WTC11 (cell line): ENCODE data around the gene KCNJ18. TPM values are rescaled to one million over a fixed set of nuclear protein-coding genes. Genes with fewer than 3 reads are reported as not detected.
"Not testable (repeated sequence)": the region's sequence is repeated elsewhere in the genome, so short reads cannot be mapped to it uniquely, and the experiment has no call there.

ENCODE experiments used
- ATAC-seq: fragments of 200-7000 bp; cut with Tn5 transposase; 2 replicates; pipeline ENCODE4 v1.10.0; 2021; ENCODE audit warnings: mild to moderate bottlenecking, moderate library complexity
- CTCF ChIA-PET: fragments of 300-600 bp; sonication (Branson Sonifier 250); formaldehyde crosslinking; loops from one replicate; lab custom pipeline; 2021; ENCODE audit warnings: antibody characterized with exemption; lab: Charles Lee
- POLR2A ChIA-PET: fragments of 350-600 bp; sonication (Branson Sonifier 250); formaldehyde crosslinking; loops from one replicate; lab custom pipeline; 2021; ENCODE audit warnings: antibody characterized with exemption; lab: Charles Lee
- DNase-seq: peaks from one replicate; pipeline ENCODE4 v3.0.0; 2021; ENCODE audit warnings: low spot score
- H3K27ac Mint-ChIP-seq: 2 replicates; pipeline ENCODE4 v1.8.0; 2021; ENCODE audit warnings: mixed read lengths
- H3K27me3 Mint-ChIP-seq: 2 replicates; pipeline ENCODE4 v1.8.0; 2021; ENCODE audit warnings: low read depth, mild to moderate bottlenecking, moderate library complexity, mixed read lengths
- H3K36me3 Mint-ChIP-seq: 2 replicates; pipeline ENCODE4 v1.8.0; 2021; ENCODE audit warnings: mixed read lengths
- H3K4me1 Mint-ChIP-seq: 2 replicates; pipeline ENCODE4 v1.8.0; 2022; ENCODE audit warnings: mixed read lengths
- H3K4me3 Mint-ChIP-seq: 2 replicates; pipeline ENCODE4 v1.8.0; 2021; ENCODE audit warnings: mild to moderate bottlenecking, moderate library complexity, mixed read lengths
- H3K9me3 Mint-ChIP-seq: 2 replicates; pipeline ENCODE4 v1.8.0; 2021; ENCODE audit warnings: mixed read lengths
- ATF1 ChIP-seq: sonication (generic); formaldehyde crosslinking; IDR thresholded peaks from 2 replicates; pipeline ENCODE4 v1.8.1; 2023; ENCODE audit warnings: mild to moderate bottlenecking, moderate library complexity, missing genetic modification reagents
- ATF3 ChIP-seq: sonication (generic); formaldehyde crosslinking; conservative IDR thresholded peaks from 2 replicates; pipeline ENCODE4 v1.8.1; 2022; ENCODE audit warnings: mild to moderate bottlenecking, missing genetic modification reagents
- ETV6 ChIP-seq: sonication (generic); formaldehyde crosslinking; IDR thresholded peaks from 2 replicates; pipeline ENCODE4 v1.8.1; 2022; ENCODE audit warnings: mild to moderate bottlenecking, missing genetic modification reagents
- MAX ChIP-seq: sonication (generic); formaldehyde crosslinking; IDR thresholded peaks from 2 replicates; pipeline ENCODE4 v1.8.0; 2022; ENCODE audit warnings: mild to moderate bottlenecking, missing genetic modification reagents
- ZNF219 ChIP-seq: sonication (generic); formaldehyde crosslinking; IDR thresholded peaks from 2 replicates; pipeline ENCODE4 v1.8.0; 2023; ENCODE audit warnings: missing genetic modification reagents, mild to moderate bottlenecking, borderline replicate concordance
- total RNA-seq: library from RNA; stranded (reverse); gene quantifications from 3 replicates; pipeline ENCODE4 v1.2.3, GENCODE V29; 2021

KCNJ18 gene
- total RNA-seq, 1 experiment from 2014 or later, result not detected

GRCh38 chr17:21742326-21742725 lies 50.0 kb downstream of the KCNJ18 start:
- ChIA-PET POLR2A (no interaction called here), CTCF (no interaction called here)
- no peak for ATAC-seq
- no peak for TF ChIP-seq MAX (CRISPR knock-in tag)
- TF ChIP-seq ATF3 (CRISPR knock-in tag), result no peak
- no peak for TF ChIP-seq ETV6 (CRISPR knock-in tag)
- TF ChIP-seq ZNF219 (CRISPR knock-in tag), result no peak
- TF ChIP-seq ATF1 (CRISPR knock-in tag), result no peak
- Mint-ChIP-seq H3K4me1 (no peaks in the 10 kb centered on the region), H3K4me3 (no peak overlapping the region), H3K9me3 (peaks cover 30% of the 10 kb centered on the region), H3K36me3 (peaks cover 34% of the 10 kb centered on the region), H3K27ac (no peak overlapping the region), H3K27me3 (peaks cover 3% of the 10 kb centered on the region; the same call in 1 of the 2 replicates)
- DNase-seq, result no peak

- DNase-seq, H3K27ac Mint-ChIP-seq, H3K4me3 Mint-ChIP-seq, POLR2A ChIA-PET, H3K4me1 Mint-ChIP-seq, ATAC-seq, H3K27me3 Mint-ChIP-seq, CTCF ChIA-PET: not testable (repeated sequence)
- Mint-ChIP-seq H3K36me3 (peaks cover 38% of the 10 kb centered on the region), H3K9me3 (peaks cover 35% of the 10 kb centered on the region)
These were observed 51.8 kb downstream of the KCNJ18 start for GRCh38 chr17:21744151-21744550.

GRCh38 chr17:21744621-21745020 lies 52.3 kb downstream of the KCNJ18 start:
- H3K27ac Mint-ChIP-seq, H3K27me3 Mint-ChIP-seq, DNase-seq, CTCF ChIA-PET, H3K4me3 Mint-ChIP-seq, ATAC-seq, POLR2A ChIA-PET, H3K4me1 Mint-ChIP-seq: not testable (repeated sequence)
- H3K9me3 Mint-ChIP-seq, result peaks cover 36% of the 10 kb centered on the region
- peaks cover 39% of the 10 kb centered on the region for H3K36me3 Mint-ChIP-seq

- H3K4me1 Mint-ChIP-seq, H3K4me3 Mint-ChIP-seq, CTCF ChIA-PET, POLR2A ChIA-PET, H3K27me3 Mint-ChIP-seq, ATAC-seq, H3K27ac Mint-ChIP-seq, DNase-seq: not testable (repeated sequence)
- peaks cover 38% of the 10 kb centered on the region for H3K9me3 Mint-ChIP-seq
- H3K36me3 Mint-ChIP-seq, result peaks cover 39% of the 10 kb centered on the region
These were observed 53.2 kb downstream of the KCNJ18 start for GRCh38 chr17:21745385-21746054.

GRCh38 chr17:21746415-21746814 lies 54.1 kb downstream of the KCNJ18 start:
- H3K4me3 Mint-ChIP-seq, ATAC-seq, H3K27ac Mint-ChIP-seq, DNase-seq, CTCF ChIA-PET, POLR2A ChIA-PET, H3K4me1 Mint-ChIP-seq: not testable (repeated sequence)
- Mint-ChIP-seq H3K36me3 (peaks cover 48% of the 10 kb centered on the region), H3K9me3 (peaks cover 47% of the 10 kb centered on the region), H3K27me3 (peaks cover 10% of the 10 kb centered on the region)

- ATAC-seq, H3K4me3 Mint-ChIP-seq, POLR2A ChIA-PET, CTCF ChIA-PET, DNase-seq, H3K4me1 Mint-ChIP-seq, H3K27ac Mint-ChIP-seq: not testable (repeated sequence)
- peaks cover 54% of the 10 kb centered on the region for H3K36me3 Mint-ChIP-seq
- peaks cover 14% of the 10 kb centered on the region for H3K27me3 Mint-ChIP-seq
- peaks cover 56% of the 10 kb centered on the region for H3K9me3 Mint-ChIP-seq
These were observed 55.0 kb downstream of the KCNJ18 start for GRCh38 chr17:21747195-21747915.

- H3K9me3 Mint-ChIP-seq, result peaks cover 59% of the 10 kb centered on the region
These were observed 56.4 kb downstream of the KCNJ18 start for GRCh38 chr17:21748686-21749085.

GRCh38 chr17:21749696-21750531 lies 57.6 kb downstream of the KCNJ18 start:
- POLR2A ChIA-PET, CTCF ChIA-PET, H3K27ac Mint-ChIP-seq, ATAC-seq, DNase-seq, H3K4me3 Mint-ChIP-seq, H3K4me1 Mint-ChIP-seq: not testable (repeated sequence)
- Mint-ChIP-seq H3K27me3 (peaks cover 16% of the 10 kb centered on the region), H3K36me3 (peaks cover 54% of the 10 kb centered on the region), H3K9me3 (peaks cover 63% of the 10 kb centered on the region)

More at GRCh38 chr17:21748686-21749085, 56.4 kb downstream of the KCNJ18 start:
- H3K4me1 Mint-ChIP-seq, DNase-seq, H3K27ac Mint-ChIP-seq, POLR2A ChIA-PET, H3K4me3 Mint-ChIP-seq, CTCF ChIA-PET, ATAC-seq: not testable (repeated sequence)
- H3K27me3 Mint-ChIP-seq, result peaks cover 16% of the 10 kb centered on the region
- H3K36me3 Mint-ChIP-seq, result peaks cover 56% of the 10 kb centered on the region

GRCh38 chr17:21751111-21751510 lies 58.8 kb downstream of the KCNJ18 start:
- H3K4me1 Mint-ChIP-seq, CTCF ChIA-PET, ATAC-seq, H3K27ac Mint-ChIP-seq, POLR2A ChIA-PET, H3K4me3 Mint-ChIP-seq, DNase-seq: not testable (repeated sequence)
- Mint-ChIP-seq H3K27me3 (peaks cover 16% of the 10 kb centered on the region), H3K9me3 (peaks cover 59% of the 10 kb centered on the region), H3K36me3 (peaks cover 54% of the 10 kb centered on the region)
